Measurements from ENCODE around the gene RAPGEF5. TPM values are rescaled to one million over a fixed set of nuclear protein-coding genes. Genes with fewer than 3 reads are reported as not detected.

Gene RAPGEF5
- total and polyA plus RNA-seq, 12 donors: 5.1 to 87.0 (median 26.0) TPM

DNA sequence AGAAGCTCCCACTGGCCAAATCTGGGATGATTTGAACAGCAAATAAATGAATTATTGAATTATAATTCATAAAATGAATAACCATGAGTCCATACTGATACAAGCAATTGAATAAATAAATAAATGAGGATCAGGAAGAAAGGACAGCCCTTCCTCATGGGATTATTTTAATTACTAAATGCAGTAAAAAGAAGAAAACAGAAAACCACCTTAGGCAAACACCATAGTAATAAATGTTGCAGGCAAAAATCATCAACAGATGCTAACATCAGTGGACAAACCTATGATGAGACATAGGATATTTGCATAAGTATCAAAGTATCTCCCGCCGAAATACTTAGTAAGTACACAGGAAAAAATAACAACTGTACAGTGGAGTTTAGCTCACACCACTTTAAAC is 33.2 kb downstream of the RAPGEF5 start:
- 92 to 97% (median 94%) methylated on average over 2 of the region's 2 CpGs for WGBS, 4 donors
- intact Hi-C loops (cut with DNase I): no loop called here

DNA sequence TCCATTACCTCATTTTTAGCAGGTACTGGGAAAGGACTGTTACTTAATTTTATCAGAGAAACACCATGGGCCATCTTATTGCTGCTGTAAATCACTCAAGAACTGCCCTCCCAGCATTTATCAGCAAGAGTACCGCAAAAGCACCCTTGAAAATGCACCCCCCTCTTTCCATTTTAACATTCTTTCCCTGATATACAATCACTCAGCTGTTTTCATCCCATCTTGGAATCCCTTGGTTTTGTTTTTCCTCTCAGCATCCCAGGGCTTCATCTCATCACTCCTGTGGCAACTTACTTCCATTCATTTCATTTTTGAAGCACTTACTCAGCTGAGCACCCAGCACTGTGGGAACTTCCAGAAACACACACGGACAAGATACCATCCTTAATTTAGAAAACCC is 36.5 kb downstream of the RAPGEF5 start:
- Histone ChIP-seq H3K36me3 (replicated peaks in 1 of 2) (no peaks in the 10 kb centered on the region), H3K27me3 (no peaks in the 10 kb centered on the region), H3K4me3 (no peak overlapping the region), H3K27ac (no peak overlapping the region), H3K9me3 (replicated peaks in 1 of 3) (no peaks in the 10 kb centered on the region), H3K4me1 (replicated peaks in 1 of 2) (no peaks in the 10 kb centered on the region)
- intact Hi-C loops (cut with DNase I): no loop called here
- WGBS, 4 donors: 58 to 68% (median 67%) methylated on average over 2 of the region's 2 CpGs
- no peak for TF ChIP-seq POLR2A (IDR thresholded peaks at IDR 0.05)
- TF ChIP-seq, protein P1, sequence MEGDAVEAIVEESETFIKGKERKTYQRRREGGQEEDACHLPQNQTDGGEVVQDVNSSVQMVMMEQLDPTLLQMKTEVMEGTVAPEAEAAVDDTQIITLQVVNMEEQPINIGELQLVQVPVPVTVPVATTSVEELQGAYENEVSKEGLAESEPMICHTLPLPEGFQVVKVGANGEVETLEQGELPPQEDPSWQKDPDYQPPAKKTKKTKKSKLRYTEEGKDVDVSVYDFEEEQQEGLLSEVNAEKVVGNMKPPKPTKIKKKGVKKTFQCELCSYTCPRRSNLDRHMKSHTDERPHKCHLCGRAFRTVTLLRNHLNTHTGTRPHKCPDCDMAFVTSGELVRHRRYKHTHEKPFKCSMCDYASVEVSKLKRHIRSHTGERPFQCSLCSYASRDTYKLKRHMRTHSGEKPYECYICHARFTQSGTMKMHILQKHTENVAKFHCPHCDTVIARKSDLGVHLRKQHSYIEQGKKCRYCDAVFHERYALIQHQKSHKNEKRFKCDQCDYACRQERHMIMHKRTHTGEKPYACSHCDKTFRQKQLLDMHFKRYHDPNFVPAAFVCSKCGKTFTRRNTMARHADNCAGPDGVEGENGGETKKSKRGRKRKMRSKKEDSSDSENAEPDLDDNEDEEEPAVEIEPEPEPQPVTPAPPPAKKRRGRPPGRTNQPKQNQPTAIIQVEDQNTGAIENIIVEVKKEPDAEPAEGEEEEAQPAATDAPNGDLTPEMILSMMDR (IDR thresholded peaks at IDR 0.05): no peak
- no peak for DNase-seq

More for the DNA sequence above, 33.2 kb downstream of the RAPGEF5 start:
- Histone ChIP-seq H3K27me3 (no peaks in the 10 kb centered on the region), H3K36me3 (replicated peaks in 1 of 2) (no peaks in the 10 kb centered on the region), H3K4me3 (no peak overlapping the region), H3K9me3 (replicated peaks in 1 of 3) (no peaks in the 10 kb centered on the region), H3K4me1 (replicated peaks in 1 of 2) (no peaks in the 10 kb centered on the region), H3K27ac (no peak overlapping the region)
- TF ChIP-seq, protein P1 (IDR thresholded peaks at IDR 0.05): no peak
- TF ChIP-seq POLR2A (IDR thresholded peaks at IDR 0.05): no peak
- DNase-seq: no peak

DNA sequence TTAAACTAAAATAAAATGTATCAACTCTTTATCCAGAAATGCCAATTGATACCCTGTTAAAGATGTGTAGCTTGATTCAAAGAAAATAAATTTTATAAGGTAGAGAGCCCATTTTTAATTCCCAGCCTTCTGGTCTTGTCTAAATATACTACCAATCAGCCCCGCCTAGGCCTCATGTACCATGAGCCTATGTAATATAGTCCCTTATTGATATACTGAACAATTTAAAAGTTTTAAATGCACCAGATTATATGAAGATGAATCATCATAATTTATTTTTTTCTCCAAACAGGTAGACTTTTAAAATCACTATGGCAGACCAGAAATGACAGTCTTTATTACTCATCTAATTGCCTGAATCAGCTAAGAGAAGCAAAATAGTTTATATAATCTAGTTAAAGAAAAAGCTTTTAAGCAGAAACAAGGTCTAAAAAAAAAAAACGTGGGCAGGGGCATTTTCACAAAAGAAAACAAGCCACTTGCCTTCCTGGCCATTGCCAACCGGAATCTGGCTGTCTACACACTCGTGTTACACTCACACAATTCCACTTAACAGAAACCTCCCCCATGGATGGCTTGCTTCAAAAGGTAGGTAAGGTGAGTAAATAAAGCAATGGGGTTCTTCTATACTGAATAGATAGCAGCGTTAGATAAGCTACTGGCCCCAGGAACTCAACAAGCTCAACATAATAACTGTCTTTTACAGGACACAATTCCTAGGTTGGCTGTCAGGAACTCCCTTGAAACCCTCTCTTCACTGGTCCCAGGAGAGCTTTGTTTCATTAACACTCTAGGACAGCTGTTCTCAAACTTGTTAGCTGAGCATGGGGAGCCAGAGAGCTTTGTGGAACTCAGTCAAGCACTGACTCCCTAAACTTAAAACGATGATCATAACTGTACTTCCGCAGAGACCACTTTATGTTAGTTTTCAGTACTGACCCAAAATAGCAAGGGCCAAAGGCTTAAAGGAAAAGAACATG is 37.2 kb downstream of the RAPGEF5 start:
- no peaks in the 10 kb centered on the region for H3K4me1 ChIP-seq (replicated peaks in 1 of 2)
- no peak for DNase-seq
- 65 to 73% (median 67%) methylated on average over 7 of the region's 7 CpGs for WGBS, 4 donors
- no peaks in the 10 kb centered on the region for H3K36me3 ChIP-seq (replicated peaks in 1 of 2)
- no peak for TF ChIP-seq POLR2A (IDR thresholded peaks at IDR 0.05)
- TF ChIP-seq, protein P1 (IDR thresholded peaks at IDR 0.05): no peak
- no peak overlapping the region for H3K27ac ChIP-seq
- H3K4me3 ChIP-seq: no peak overlapping the region
- intact Hi-C loops (cut with DNase I): no loop called here
- H3K9me3 ChIP-seq (replicated peaks in 1 of 3): no peaks in the 10 kb centered on the region
- H3K27me3 ChIP-seq: no peaks in the 10 kb centered on the region

DNA sequence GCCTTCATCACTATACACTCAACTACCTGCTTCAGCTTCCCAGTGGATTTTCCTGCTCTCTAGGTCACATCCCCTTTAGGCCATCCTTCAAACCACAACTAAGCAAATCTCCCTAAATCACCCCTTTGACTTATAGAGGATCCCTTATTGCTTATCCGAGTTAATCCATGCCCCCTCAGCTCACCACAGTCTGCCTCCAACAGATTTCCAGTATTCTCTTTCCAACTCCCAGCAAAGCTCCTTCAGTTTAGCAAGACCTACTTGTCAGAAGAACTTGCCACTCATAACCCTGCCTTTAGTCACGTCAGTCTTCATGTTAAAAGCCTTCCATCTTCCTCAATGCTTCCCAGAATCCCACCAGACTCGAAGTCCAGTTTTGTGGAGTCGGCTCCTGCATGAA is 38.6 kb downstream of the RAPGEF5 start:
- Histone ChIP-seq H3K27ac (no peak overlapping the region), H3K4me1 (replicated peaks in 1 of 2) (no peaks in the 10 kb centered on the region), H3K4me3 (no peak overlapping the region), H3K27me3 (no peaks in the 10 kb centered on the region), H3K36me3 (replicated peaks in 1 of 2) (no peaks in the 10 kb centered on the region), H3K9me3 (replicated peaks in 1 of 3) (no peaks in the 10 kb centered on the region)
- WGBS, 4 donors: 72 to 85% (median 82%) methylated on average over 4 of the region's 4 CpGs
- DNase-seq: no peak
- intact Hi-C loops (cut with DNase I): no loop called here
- no peak for TF ChIP-seq POLR2A (IDR thresholded peaks at IDR 0.05)
- TF ChIP-seq, protein P1 (IDR thresholded peaks at IDR 0.05): no peak
